Activated B cell treated with CpG ODN at 0.5 μM for 24 hours (primary cell): Measurements from ENCODE around the gene CISTR. TPM values are rescaled to one million over a fixed set of nuclear protein-coding genes. Genes with fewer than 3 reads are reported as not detected.

Experiments used
- ATAC-seq: fragments of 200-7000 bp; cut with Tn5 transposase; one replicate; pipeline ENCODE4 v1.10.0; 2021; ENCODE audit warnings: low read depth, mild to moderate bottlenecking, moderate library complexity
- CTCF ChIA-PET: fragments of 350-600 bp; sonication (Branson Sonifier 250); formaldehyde crosslinking; loops from one replicate; lab custom pipeline; 2021; ENCODE audit warnings: antibody characterized with exemption; lab: Charles Lee
- POLR2A ChIA-PET: fragments of 350-600 bp; sonication (Branson Sonifier 250); formaldehyde crosslinking; loops from one replicate; lab custom pipeline; 2021; ENCODE audit warnings: antibody characterized with exemption; lab: Charles Lee
- DNase-seq: peaks from one replicate; pipeline ENCODE4 v3.0.0; 2022
- H3K27ac Mint-ChIP-seq: one replicate; pipeline ENCODE4 v1.8.0; 2020; ENCODE audit warnings: mixed read lengths
- H3K27me3 Mint-ChIP-seq: one replicate; pipeline ENCODE4 v1.8.0; 2021; ENCODE audit warnings: mixed read lengths
- H3K36me3 Mint-ChIP-seq: one replicate; pipeline ENCODE4 v1.8.0; 2021; ENCODE audit warnings: low read depth, mixed read lengths
- H3K4me1 Mint-ChIP-seq: one replicate; pipeline ENCODE4 v1.8.0; 2021; ENCODE audit warnings: mixed read lengths
- H3K4me3 Mint-ChIP-seq: one replicate; pipeline ENCODE4 v1.8.0; 2020; ENCODE audit warnings: mild to moderate bottlenecking, mixed read lengths
- H3K9me3 Mint-ChIP-seq: one replicate; pipeline ENCODE4 v1.8.0; 2020; ENCODE audit warnings: mixed read lengths
- intact Hi-C: fragments of 100-400 bp; cut with micrococcal nuclease; formaldehyde crosslinking; loops from one replicate; pipeline ENCODE4 v1.15.1; 2024
- total RNA-seq: library from RNA; stranded (reverse); gene quantifications from 2 replicates; pipeline ENCODE4 v1.2.3, GENCODE V29; 2022
- TF ChIP-seq, protein P1 (sequence below): fragments of 200-600 bp; IDR thresholded peaks from one replicate; pipeline ENCODE4 v1.8.0; 2022; ENCODE audit warnings: antibody characterized with exemption, mild to moderate bottlenecking

CISTR gene
- total RNA-seq, 1 donor from 2014 or later = not detected

DNA sequence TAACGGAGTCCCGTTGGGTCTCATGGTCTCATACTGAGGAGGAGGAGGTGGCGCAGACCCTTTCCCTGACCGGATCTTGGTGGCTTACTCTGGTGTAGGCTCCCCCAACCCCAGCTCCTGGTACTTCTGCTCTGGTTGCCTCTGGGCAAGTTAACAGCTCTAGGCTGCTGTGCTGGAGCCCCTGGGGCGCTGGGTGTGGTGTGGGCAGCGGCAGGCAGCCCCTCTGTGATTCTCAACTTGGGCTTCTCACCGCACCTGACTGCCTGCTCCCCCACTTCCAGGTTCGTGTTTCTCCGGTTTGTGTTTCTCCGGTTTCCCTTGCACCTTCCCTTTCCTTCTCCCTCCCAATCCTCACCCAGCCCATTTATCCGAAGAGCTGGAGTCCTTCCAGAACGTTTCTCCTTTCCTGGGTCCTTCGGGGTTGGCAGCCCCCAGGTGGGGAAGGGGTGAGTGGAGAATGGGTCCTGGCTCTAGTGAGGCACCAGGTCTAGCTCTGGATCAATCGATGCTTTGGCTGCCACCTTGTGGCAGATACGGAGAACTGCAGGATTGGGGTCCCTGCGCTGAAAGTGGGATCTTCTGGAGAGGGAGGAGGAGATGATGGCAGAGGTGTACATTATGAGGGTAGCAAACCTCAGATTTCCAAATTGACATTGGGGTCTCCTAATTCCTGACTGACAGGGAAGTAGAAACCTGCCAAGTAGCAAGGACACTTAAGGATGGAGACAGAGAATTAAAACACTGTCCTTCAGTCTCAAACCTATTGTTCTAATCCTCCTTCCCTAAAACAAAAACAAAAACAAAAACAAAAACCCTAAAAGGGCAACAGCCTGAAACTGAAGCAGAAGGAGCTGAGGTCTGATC, 8.3 kb downstream of the CISTR start:
- peak; percentile 73 for ATAC-seq
- no peaks in the 10 kb centered on the region for H3K9me3 Mint-ChIP-seq
- no peaks in the 10 kb centered on the region for H3K36me3 Mint-ChIP-seq
- peak; percentile 32 for DNase-seq
- peaks cover 52% of the 10 kb centered on the region for H3K27me3 Mint-ChIP-seq
- H3K4me1 Mint-ChIP-seq = peaks cover 30% of the 10 kb centered on the region
- ChIA-PET POLR2A (interaction anchor here (0.7 to 1.9 kb wide), 3 partner anchors 9 to 41 kb away, joined by 3 to 12 read pairs (median 11); partner anchors contain the start of genes CALCOCO1 and CISTR), CTCF (interaction anchor here (0.6 to 6.2 kb wide), 19 partner anchors 8 to 1972 kb away, joined by 3 to 138 read pairs (median 4); partner anchors contain the start of genes BLOC1S1, CALCOCO1 and CISTR)
- H3K4me3 Mint-ChIP-seq = peak overlapping the region; percentile 59
- H3K27ac Mint-ChIP-seq = no peak overlapping the region
- TF ChIP-seq, protein P1, sequence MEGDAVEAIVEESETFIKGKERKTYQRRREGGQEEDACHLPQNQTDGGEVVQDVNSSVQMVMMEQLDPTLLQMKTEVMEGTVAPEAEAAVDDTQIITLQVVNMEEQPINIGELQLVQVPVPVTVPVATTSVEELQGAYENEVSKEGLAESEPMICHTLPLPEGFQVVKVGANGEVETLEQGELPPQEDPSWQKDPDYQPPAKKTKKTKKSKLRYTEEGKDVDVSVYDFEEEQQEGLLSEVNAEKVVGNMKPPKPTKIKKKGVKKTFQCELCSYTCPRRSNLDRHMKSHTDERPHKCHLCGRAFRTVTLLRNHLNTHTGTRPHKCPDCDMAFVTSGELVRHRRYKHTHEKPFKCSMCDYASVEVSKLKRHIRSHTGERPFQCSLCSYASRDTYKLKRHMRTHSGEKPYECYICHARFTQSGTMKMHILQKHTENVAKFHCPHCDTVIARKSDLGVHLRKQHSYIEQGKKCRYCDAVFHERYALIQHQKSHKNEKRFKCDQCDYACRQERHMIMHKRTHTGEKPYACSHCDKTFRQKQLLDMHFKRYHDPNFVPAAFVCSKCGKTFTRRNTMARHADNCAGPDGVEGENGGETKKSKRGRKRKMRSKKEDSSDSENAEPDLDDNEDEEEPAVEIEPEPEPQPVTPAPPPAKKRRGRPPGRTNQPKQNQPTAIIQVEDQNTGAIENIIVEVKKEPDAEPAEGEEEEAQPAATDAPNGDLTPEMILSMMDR = no peak
- intact Hi-C loops = loop anchor here (1.0 to 2.0 kb wide), 3 partner anchors 17 to 200 kb away; partner anchors contain the start of gene CALCOCO1

DNA sequence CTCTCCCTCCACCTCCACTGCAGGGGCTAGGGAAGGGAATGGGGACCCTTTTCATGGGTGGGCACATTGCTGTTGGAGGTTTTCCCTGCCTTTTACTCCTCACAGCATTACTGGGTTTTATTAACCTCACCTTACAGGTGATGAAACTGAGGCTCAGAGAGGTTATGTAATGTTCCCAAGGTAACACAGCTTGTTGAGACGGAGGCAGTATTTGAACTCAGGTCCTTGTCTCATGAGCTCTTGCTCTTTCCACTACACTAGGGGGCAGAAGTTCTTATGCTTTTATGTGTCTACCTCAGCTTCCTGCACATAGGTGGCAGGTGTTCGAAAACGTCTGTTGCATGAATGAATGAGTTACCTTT, 11.7 kb downstream of the CISTR start:
- ATAC-seq (no peak), DNase-seq (no peak)
- Mint-ChIP-seq H3K9me3 (no peaks in the 10 kb centered on the region), H3K36me3 (no peaks in the 10 kb centered on the region), H3K27ac (no peak overlapping the region), H3K27me3 (peaks cover 64% of the 10 kb centered on the region), H3K4me3 (no peak overlapping the region), H3K4me1 (peaks cover 23% of the 10 kb centered on the region)
- ChIA-PET POLR2A (interaction anchor here (2.3 kb wide), 1 partner anchor 12 kb away, joined by 8 read pairs; the partner anchor contains the start of gene CALCOCO1), CTCF (interaction anchor here (1.4 kb wide), 1 partner anchor 40 kb away, joined by 3 read pairs; no protein-coding TSS in a partner anchor)
- intact Hi-C loops = no loop called here
- TF ChIP-seq, protein P1 = no peak

DNA sequence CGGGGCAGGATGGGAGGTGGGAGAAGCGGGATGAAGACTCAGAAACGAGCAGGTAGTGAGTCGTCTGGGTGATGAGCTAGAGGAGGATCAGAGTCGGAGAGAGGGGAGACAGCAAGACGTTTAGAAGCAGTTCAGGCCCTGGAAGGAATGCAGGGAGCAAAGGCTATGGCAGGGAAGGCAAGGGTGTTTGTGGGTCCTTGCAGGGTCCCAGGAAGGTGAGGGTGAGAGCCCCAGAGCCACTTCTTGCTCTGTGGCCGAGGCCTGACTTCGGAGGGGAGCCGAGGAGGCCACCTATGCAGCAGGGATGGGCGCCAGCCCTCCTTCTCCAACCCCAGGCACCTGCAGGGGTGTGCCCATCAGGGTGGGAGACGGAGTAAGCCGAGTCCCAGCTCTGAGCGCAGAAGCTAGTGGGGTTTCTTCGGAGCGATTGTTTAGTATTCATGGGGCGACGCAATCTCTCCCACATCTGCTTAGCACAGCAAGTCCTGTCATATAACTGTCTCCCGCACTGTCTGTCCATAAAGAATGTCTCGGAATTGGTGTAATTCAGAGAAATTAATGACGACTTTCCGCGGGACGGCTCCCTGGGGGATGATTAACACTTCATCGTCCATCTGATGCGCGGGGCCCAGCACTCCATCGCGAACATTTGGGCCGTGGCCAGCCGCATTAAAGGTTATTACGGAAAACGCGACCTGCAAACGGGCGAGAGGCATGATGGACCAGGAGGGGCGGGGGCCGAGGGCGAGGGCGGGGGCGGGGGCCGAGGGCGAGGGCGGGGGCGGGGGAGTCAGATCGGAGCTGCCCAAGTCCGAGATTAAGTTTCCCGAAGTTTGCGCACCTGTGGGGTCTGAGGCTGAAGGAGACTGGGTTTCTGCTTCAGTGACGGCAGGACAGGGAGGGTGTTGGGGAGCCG, 12.3 kb downstream of the CISTR start:
- CTCF ChIA-PET = interaction anchor here (0.7 to 1.5 kb wide), 4 partner anchors 8 to 39 kb away, joined by 3 to 8 read pairs (median 4); no protein-coding TSS in a partner anchor
- TF ChIP-seq, protein P1 = no peak
- H3K4me1 Mint-ChIP-seq = peaks cover 23% of the 10 kb centered on the region
- intact Hi-C loops = no loop called here
- POLR2A ChIA-PET = interaction anchor here (0.8 to 2.3 kb wide), 3 partner anchors 12 to 63 kb away, joined by 3 to 8 read pairs (median 4); partner anchors contain the start of genes ATP5MC2, CALCOCO1 and CISTR
- DNase-seq = no peak
- H3K9me3 Mint-ChIP-seq = no peaks in the 10 kb centered on the region
- peaks cover 61% of the 10 kb centered on the region for H3K27me3 Mint-ChIP-seq
- peak overlapping the region; percentile 35 for H3K4me3 Mint-ChIP-seq
- H3K27ac Mint-ChIP-seq = no peak overlapping the region
- no peak for ATAC-seq
- H3K36me3 Mint-ChIP-seq = no peaks in the 10 kb centered on the region

DNA sequence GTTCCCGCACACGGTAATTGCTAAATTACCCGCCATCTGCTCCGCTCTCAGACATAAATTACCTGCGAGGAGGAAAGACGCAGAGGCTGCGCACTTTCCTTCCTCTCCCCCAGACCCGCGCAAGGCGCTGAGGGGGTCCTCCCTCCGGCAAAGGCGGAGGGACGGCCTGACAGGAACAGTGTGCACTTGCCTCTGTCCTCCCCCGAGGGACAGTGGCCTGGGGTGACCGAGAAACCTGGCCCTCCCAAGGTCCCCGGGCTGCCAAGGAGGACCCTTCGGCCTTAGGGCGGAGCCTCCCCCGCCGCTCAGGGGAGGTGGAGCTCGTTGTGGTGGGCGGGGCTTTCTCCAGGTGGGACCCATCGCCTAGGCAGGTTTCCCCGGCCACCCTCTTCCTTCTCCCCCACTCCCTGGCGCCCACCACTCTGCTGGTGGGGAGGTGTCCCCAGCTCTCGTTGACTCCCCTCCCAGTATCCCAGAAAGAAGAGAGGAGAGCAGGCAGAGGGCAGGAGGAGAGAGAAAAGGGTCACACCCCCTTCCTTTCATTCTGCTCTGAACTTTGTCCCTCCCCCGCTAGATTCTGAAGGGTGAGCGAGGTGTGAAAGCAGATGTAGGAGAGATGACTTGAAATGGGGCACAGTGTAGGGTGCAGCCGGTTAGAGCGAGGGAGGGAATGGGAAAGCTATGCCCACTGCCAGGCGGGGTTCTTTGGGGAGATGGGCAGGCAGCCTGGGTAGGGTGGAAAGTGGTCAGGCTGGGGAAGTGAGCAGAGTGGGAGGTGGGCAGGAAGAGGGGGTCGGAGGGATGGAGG, 13.2 kb downstream of the CISTR start:
- TF ChIP-seq, protein P1 = no peak
- peak; percentile 50 for DNase-seq
- intact Hi-C loops = loop anchor here (1.0 kb wide), 1 partner anchor 11 kb away; the partner anchor contains the start of gene CALCOCO1
- Mint-ChIP-seq H3K36me3 (no peaks in the 10 kb centered on the region), H3K4me1 (peaks cover 21% of the 10 kb centered on the region), H3K27me3 (peaks cover 63% of the 10 kb centered on the region), H3K4me3 (peak overlapping the region; percentile 64), H3K27ac (no peak overlapping the region), H3K9me3 (no peaks in the 10 kb centered on the region)
- peak; percentile 78 for ATAC-seq
- ChIA-PET CTCF (interaction anchor here (0.7 to 1.5 kb wide), 4 partner anchors 9 to 38 kb away, joined by 3 to 8 read pairs (median 4); no protein-coding TSS in a partner anchor), POLR2A (interaction anchor here (0.8 to 2.3 kb wide), 3 partner anchors 11 to 63 kb away, joined by 3 to 8 read pairs (median 4); partner anchors contain the start of genes ATP5MC2, CALCOCO1 and CISTR)
